Left ventricle myocardium inferior (tissue), 1 donor: ENCODE results near the gene OR6B1. TPM values are rescaled to one million over a fixed set of nuclear protein-coding genes. Genes with fewer than 3 reads are reported as not detected.

Experiments used
- DNase-seq: peaks from one replicate; pipeline ENCODE4 v3.0.0-alpha.2; 2020
- H3K27ac ChIP-seq: fragments of 200-600 bp; replicated peaks from 2 replicates; pipeline ENCODE4 v1.8.0; 2021
- H3K27me3 ChIP-seq: fragments of 200-600 bp; 2 replicates; pipeline ENCODE4 v1.8.0; 2021; ENCODE audit warnings: low read depth
- H3K36me3 ChIP-seq: fragments of 200-600 bp; 2 replicates; pipeline ENCODE4 v1.8.0; 2021
- H3K4me1 ChIP-seq: fragments of 200-600 bp; 2 replicates; pipeline ENCODE4 v1.8.0; 2021
- H3K4me3 ChIP-seq: fragments of 200-600 bp; 2 replicates; pipeline ENCODE4 v1.8.0; 2021; ENCODE audit warnings: mild to moderate bottlenecking, moderate library complexity
- H3K9me3 ChIP-seq: fragments of 200-600 bp; replicated peaks from 2 replicates; pipeline ENCODE4 v1.8.0; 2021
- CTCF ChIP-seq: fragments of 200-600 bp; IDR thresholded peaks from 2 replicates; pipeline ENCODE4 v1.8.0; 2021; ENCODE audit warnings: antibody characterized with exemption, mild to moderate bottlenecking, borderline replicate concordance
- intact Hi-C: fragments of 100-400 bp; cut with micrococcal nuclease; formaldehyde crosslinking; loops from one replicate; pipeline ENCODE4 v1.11.0; 2022
- total RNA-seq: library from RNA; stranded (reverse); fragmentation: NEBNext Ultra II Directional; extraction: Animal tissue kit (Norgen Biotek cat#: 25700); gene quantifications from one replicate; pipeline ENCODE4 v1.2.1, GENCODE V29; 2021
- donor health status: DM: no; HTN: yes; CAD: no; lungs with severe emphysema.

The OR6B1 gene
- total RNA-seq, 1 donor from 2014 or later, result not detected

- no peak for TF ChIP-seq CTCF
Measured at GRCh38 chr7:144011458-144012230, 11.5 kb downstream of the OR6B1 start.

GRCh38 chr7:144018065-144018464 is 17.9 kb downstream of the OR6B1 start:
- DNase-seq, result no peak
- H3K9me3 ChIP-seq, result peaks cover 3% of the 10 kb centered on the region
- H3K4me3 ChIP-seq, result no peak overlapping the region
- no peaks in the 10 kb centered on the region for H3K27me3 ChIP-seq
- H3K36me3 ChIP-seq, result no peaks in the 10 kb centered on the region
- peak overlapping the region; percentile 50 for H3K27ac ChIP-seq
- H3K4me1 ChIP-seq, result peaks cover 13% of the 10 kb centered on the region
- intact Hi-C loops, result no loop called here
- TF ChIP-seq CTCF, result no peak

More at GRCh38 chr7:144011458-144012230, 11.5 kb downstream of the OR6B1 start:
- Histone ChIP-seq H3K4me1 (no peaks in the 10 kb centered on the region), H3K27me3 (no peaks in the 10 kb centered on the region), H3K27ac (no peak overlapping the region), H3K36me3 (no peaks in the 10 kb centered on the region), H3K9me3 (peaks cover 25% of the 10 kb centered on the region), H3K4me3 (no peak overlapping the region)
- intact Hi-C loops, result no loop called here
- DNase-seq, result no peak

DNA sequence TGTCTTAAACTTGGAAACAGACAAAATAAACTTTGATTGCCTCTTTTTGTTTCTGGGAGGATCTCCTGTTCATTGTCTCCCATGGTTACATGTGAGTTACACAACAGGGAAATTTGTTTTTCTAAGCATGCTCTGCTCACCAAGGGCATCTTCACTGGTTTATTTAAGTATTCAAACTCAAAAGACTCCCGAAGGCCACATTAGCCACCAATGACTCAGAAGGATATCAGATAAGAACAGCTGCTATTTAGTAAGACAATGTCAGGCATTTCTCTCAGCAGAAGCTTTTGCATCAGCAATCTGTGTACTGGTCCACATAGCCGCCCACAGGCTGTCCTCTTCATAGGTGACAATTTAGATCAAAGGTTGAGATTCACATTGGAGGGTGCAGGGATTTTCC is 19.3 kb downstream of the OR6B1 start:
- TF ChIP-seq CTCF, result no peak
- Histone ChIP-seq H3K4me1 (peaks cover 13% of the 10 kb centered on the region), H3K4me3 (no peak overlapping the region), H3K27ac (peak overlapping the region; percentile 73), H3K27me3 (no peaks in the 10 kb centered on the region), H3K9me3 (peaks cover 3% of the 10 kb centered on the region), H3K36me3 (no peaks in the 10 kb centered on the region)
- intact Hi-C loops, result no loop called here
- no peak for DNase-seq

DNA sequence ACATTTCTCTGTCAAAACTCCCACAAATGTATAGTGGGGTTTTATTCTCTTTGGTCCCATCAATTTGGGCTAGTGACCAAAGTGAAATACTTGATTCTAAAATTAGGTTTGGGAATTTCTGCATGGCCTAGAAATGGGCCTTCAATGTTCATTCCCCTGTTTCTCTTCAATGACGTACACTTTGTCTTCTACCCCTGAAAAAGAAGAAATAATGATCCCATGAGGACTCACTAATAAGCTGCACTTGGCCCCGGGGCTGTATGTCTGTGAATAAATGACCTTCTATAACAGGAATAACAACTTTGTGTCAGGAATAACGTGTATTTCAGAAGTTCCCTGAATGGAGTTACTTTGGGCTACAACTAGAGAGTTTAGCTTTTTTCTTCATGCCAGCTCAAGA is 20.2 kb downstream of the OR6B1 start:
- TF ChIP-seq CTCF, result no peak
- Histone ChIP-seq H3K4me3 (no peak overlapping the region), H3K9me3 (no peaks in the 10 kb centered on the region), H3K27ac (peak overlapping the region; percentile 73), H3K27me3 (no peaks in the 10 kb centered on the region), H3K4me1 (peaks cover 13% of the 10 kb centered on the region), H3K36me3 (no peaks in the 10 kb centered on the region)
- intact Hi-C loops, result no loop called here
- peak; percentile 18 for DNase-seq

DNA sequence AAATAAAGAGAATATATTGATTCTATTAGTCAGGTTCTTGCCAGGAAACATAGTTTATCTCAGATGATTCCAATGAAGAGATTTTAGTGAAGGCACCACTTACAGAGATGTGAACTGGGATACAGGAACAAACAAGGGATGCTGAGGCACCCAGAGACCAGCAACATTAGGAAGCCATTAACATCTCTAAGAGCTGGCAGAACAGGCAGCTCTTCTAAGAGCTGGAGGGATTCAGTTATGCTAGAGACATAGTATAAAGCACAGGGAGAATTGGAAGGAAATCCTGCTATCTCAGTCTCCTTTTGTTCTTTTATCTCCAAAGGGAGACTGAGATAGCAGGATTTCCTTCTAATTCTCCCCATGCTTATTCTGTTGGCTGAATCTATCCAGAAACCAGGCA is 22.0 kb downstream of the OR6B1 start:
- Histone ChIP-seq H3K4me1 (peaks cover 13% of the 10 kb centered on the region), H3K36me3 (no peaks in the 10 kb centered on the region), H3K27me3 (no peaks in the 10 kb centered on the region), H3K27ac (no peak overlapping the region), H3K9me3 (no peaks in the 10 kb centered on the region), H3K4me3 (no peak overlapping the region)
- TF ChIP-seq CTCF, result no peak
- intact Hi-C loops, result no loop called here
- DNase-seq, result no peak
